Measurements from ENCODE around the gene CRB3. TPM values are rescaled to one million over a fixed set of nuclear protein-coding genes. Genes with fewer than 3 reads are reported as not detected.

CRB3 gene
- total and polyA plus RNA-seq, 9 of the 15 experiments (the other 6 are each of a cell fraction or from before 2014, with no cell fraction given) = 0.49 TPM; not detected in 8

- TF ChIP-seq TRIM28 (IDR thresholded peaks at IDR 0.05) = no peak
- TF ChIP-seq CHD1 (IDR thresholded peaks at IDR 0.05; ENCODE audit: low read length) = no peak
- TF ChIP-seq CREM (IDR thresholded peaks at IDR 0.05; ENCODE audit: low read depth) = peak; percentile 80
- no peak for TF ChIP-seq PHB2 (IDR thresholded peaks at IDR 0.05; ENCODE audit: low read depth)
- TF ChIP-seq ZNF778 (CRISPR knock-in tag; IDR thresholded peaks at IDR 0.05) = no peak
- TF ChIP-seq CREB1 (IDR thresholded peaks at IDR 0.05) = no peak; the same call in 1 of the 2 replicates
- peak; percentile 73 for TF ChIP-seq CREB1 (CRISPR knock-in tag; IDR thresholded peaks at IDR 0.05)
- TF ChIP-seq, protein P1, sequence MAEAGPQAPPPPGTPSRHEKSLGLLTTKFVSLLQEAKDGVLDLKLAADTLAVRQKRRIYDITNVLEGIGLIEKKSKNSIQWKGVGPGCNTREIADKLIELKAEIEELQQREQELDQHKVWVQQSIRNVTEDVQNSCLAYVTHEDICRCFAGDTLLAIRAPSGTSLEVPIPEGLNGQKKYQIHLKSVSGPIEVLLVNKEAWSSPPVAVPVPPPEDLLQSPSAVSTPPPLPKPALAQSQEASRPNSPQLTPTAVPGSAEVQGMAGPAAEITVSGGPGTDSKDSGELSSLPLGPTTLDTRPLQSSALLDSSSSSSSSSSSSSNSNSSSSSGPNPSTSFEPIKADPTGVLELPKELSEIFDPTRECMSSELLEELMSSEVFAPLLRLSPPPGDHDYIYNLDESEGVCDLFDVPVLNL (CRISPR knock-in tag; IDR thresholded peaks at IDR 0.05; ENCODE audit: low read depth) = peak; percentile 63; the same call in 1 of the 2 replicates
- TF ChIP-seq ZNF75A (CRISPR knock-in tag; IDR thresholded peaks at IDR 0.05) = no peak
- TF ChIP-seq FUS (optimal IDR thresholded peaks at IDR 0.05; ENCODE audit: low read depth, low read length) = no peak
- TF ChIP-seq ELF4 (CRISPR knock-in tag; IDR thresholded peaks at IDR 0.05) = no peak
- TF ChIP-seq ZNF263 (CRISPR knock-in tag; IDR thresholded peaks at IDR 0.05; ENCODE audit: borderline replicate concordance) = no peak; the same call in 1 of the 2 replicates
- no peak for TF ChIP-seq PHTF2 (CRISPR knock-in tag; IDR thresholded peaks at IDR 0.05)
- TF ChIP-seq RFX5 (IDR thresholded peaks at IDR 0.05; ENCODE audit: low read depth, low read length) = no peak
- no peak for TF ChIP-seq ETV6 (IDR thresholded peaks at IDR 0.05; ENCODE audit: borderline replicate concordance in 1 of 2, low read depth in 2 of 2, low read length in 1 of 2)
- peak; percentile 92; the same call in 1 of the 2 replicates for TF ChIP-seq ETV6 (CRISPR knock-in tag; IDR thresholded peaks at IDR 0.05; ENCODE audit: borderline replicate concordance)
- TF ChIP-seq ZNF76 (CRISPR knock-in tag; IDR thresholded peaks at IDR 0.05; ENCODE audit: borderline replicate concordance) = peak; percentile 88; the same call in 1 of the 2 replicates
- TF ChIP-seq CEBPB (tag; IDR thresholded peaks at IDR 0.05) = no peak
- no peak for TF ChIP-seq TAF9B (IDR thresholded peaks at IDR 0.05; ENCODE audit: partially characterized antibody)
- TF ChIP-seq ZNF507 (tag; conservative IDR thresholded peaks at IDR 0.05) = no peak
- TF ChIP-seq ZNF583 (CRISPR knock-in tag; IDR thresholded peaks at IDR 0.05) = peak; percentile 92
- no peak for TF ChIP-seq SMAD2 (IDR thresholded peaks at IDR 0.05; ENCODE audit: low read depth, low read length)
- TF ChIP-seq ZSCAN29 (IDR thresholded peaks at IDR 0.05) = no peak
- peak; percentile 93 for TF ChIP-seq ZBTB17 (CRISPR knock-in tag; IDR thresholded peaks at IDR 0.05)
- peak; percentile 89 for TF ChIP-seq EGR1 (conservative IDR thresholded peaks at IDR 0.05)
- TF ChIP-seq KDM2B (CRISPR knock-in tag; IDR thresholded peaks at IDR 0.05) = no peak
- peak; percentile 78; the same call in 1 of the 2 replicates for TF ChIP-seq KLF6 (CRISPR knock-in tag; IDR thresholded peaks at IDR 0.05; ENCODE audit: borderline replicate concordance)
- TF ChIP-seq PML (IDR thresholded peaks at IDR 0.05; ENCODE audit: low read length) = no peak
- no peak for TF ChIP-seq NCOA2 (IDR thresholded peaks at IDR 0.05; ENCODE audit: partially characterized antibody in 2 of 2)
These were observed 38.9 kb upstream of the CRB3 start (continued) for GRCh38 chr19:6424939-6425731.

All from K562 (cell line).